GM23338 (cell line): Measurements from ENCODE around the gene LRMDA. TPM values are rescaled to one million over a fixed set of nuclear protein-coding genes. Genes with fewer than 3 reads are reported as not detected.

Source experiments
- ATAC-seq: fragments of 200-7000 bp; cut with Tn5 transposase; 3 replicates; pipeline ENCODE4 v1.9.1; 2020
- DNase-seq: peaks from one replicate; pipeline ENCODE4 v3.0.0-alpha.2; 2015; ENCODE audit warnings: low spot score
- H2AFZ ChIP-seq: fragments of 200-600 bp; sonication (generic); 2 replicates; pipeline ENCODE4 v1.8.0; 2016; ENCODE audit warnings: antibody characterized with exemption, mild to moderate bottlenecking, moderate library complexity
- H3F3A ChIP-seq: fragments of 200-600 bp; sonication (generic); replicated peaks from 2 replicates; pipeline ENCODE4 v1.8.0; 2017; ENCODE audit warnings: antibody characterized with exemption, mixed run types, low read depth
- H3K27ac ChIP-seq: fragments of 200-600 bp; sonication (generic); 2 replicates; pipeline ENCODE4 v1.6.1; 2016; ENCODE audit warnings: low read depth
- H3K27me3 ChIP-seq: fragments of 200-600 bp; sonication (generic); 2 replicates; pipeline ENCODE4 v1.8.0; 2016; ENCODE audit warnings: mild to moderate bottlenecking, mixed run types, moderate library complexity; ENCODE audit not compliant: insufficient read depth
- H3K36me3 ChIP-seq: fragments of 200-600 bp; sonication (generic); 2 replicates; pipeline ENCODE4 v1.8.0; 2016; ENCODE audit warnings: mild to moderate bottlenecking; ENCODE audit not compliant: insufficient read depth
- H3K4me1 ChIP-seq: fragments of 200-600 bp; sonication (generic); 2 replicates; pipeline ENCODE4 v1.8.0; 2016; ENCODE audit warnings: mild to moderate bottlenecking, moderate library complexity; ENCODE audit not compliant: insufficient read depth
- H3K4me2 ChIP-seq: fragments of 200-600 bp; sonication (generic); 2 replicates; pipeline ENCODE4 v1.7.1; 2017; ENCODE audit warnings: mixed run types
- H3K4me3 ChIP-seq: fragments of 200-600 bp; sonication (generic); 2 replicates; pipeline ENCODE4 v1.6.1; 2016; ENCODE audit warnings: mixed run types
- H3K79me2 ChIP-seq: fragments of 200-600 bp; sonication (generic); replicated peaks from 2 replicates; pipeline ENCODE4 v1.8.0; 2017; ENCODE audit warnings: mild to moderate bottlenecking; ENCODE audit not compliant: insufficient read depth
- H3K9me2 ChIP-seq: fragments of 200-600 bp; sonication (generic); 2 replicates; pipeline ENCODE4 v1.8.0; 2017; ENCODE audit not compliant: insufficient read depth
- H4K20me1 ChIP-seq: fragments of 200-600 bp; sonication (generic); replicated peaks from 2 replicates; pipeline ENCODE4 v1.8.0; 2017; ENCODE audit warnings: mild to moderate bottlenecking; ENCODE audit not compliant: insufficient read depth
- H3K27ac Mint-ChIP-seq: 2 replicates; pipeline ENCODE4 v1.8.0; 2020; ENCODE audit warnings: inconsistent platforms, mild to moderate bottlenecking, moderate library complexity, mixed read lengths
- H3K27me3 Mint-ChIP-seq: 3 replicates; pipeline ENCODE4 v1.8.0; 2022; ENCODE audit warnings: low read depth, mild to moderate bottlenecking, moderate library complexity, mixed read lengths, inconsistent platforms; ENCODE audit not compliant: insufficient read depth, poor library complexity
- H3K36me3 Mint-ChIP-seq: 3 replicates; pipeline ENCODE4 v1.8.0; 2021; ENCODE audit warnings: low read depth, mild to moderate bottlenecking, inconsistent platforms, moderate library complexity, mixed read lengths
- H3K4me1 Mint-ChIP-seq: 3 replicates; pipeline ENCODE4 v1.8.0; 2020; ENCODE audit warnings: mild to moderate bottlenecking, inconsistent platforms, mixed read lengths
- H3K4me3 Mint-ChIP-seq: 3 replicates; pipeline ENCODE4 v1.8.0; 2021; ENCODE audit warnings: moderate library complexity, mild to moderate bottlenecking, inconsistent platforms, mixed read lengths
- H3K9me3 Mint-ChIP-seq: 3 replicates; pipeline ENCODE4 v1.8.0; 2020; ENCODE audit warnings: moderate library complexity, mild to moderate bottlenecking, inconsistent platforms, mixed read lengths
- CREB1 ChIP-seq: fragments of 250-450 bp; sonication (Bioruptor Pico); IDR thresholded peaks from 2 replicates; pipeline ENCODE4 v1.5.0; 2020; ENCODE audit warnings: low read depth, mild to moderate bottlenecking, moderate library complexity
- EZH2 ChIP-seq: fragments of 200-600 bp; sonication (generic); IDR thresholded peaks from one replicate; pipeline ENCODE4 v1.8.0; 2017; ENCODE audit warnings: antibody characterized with exemption, mild to moderate bottlenecking, low read depth; ENCODE audit not compliant: unreplicated experiment
- EZH2phosphoT487 ChIP-seq: fragments of 200-600 bp; sonication (generic); IDR thresholded peaks from one replicate; pipeline ENCODE4 v1.8.1; 2018; ENCODE audit warnings: antibody characterized with exemption; ENCODE audit not compliant: unreplicated experiment
- JUNB ChIP-seq: IDR thresholded peaks from one replicate; pipeline ENCODE4 v1.6.1; 2016; ENCODE audit warnings: antibody characterized with exemption; ENCODE audit not compliant: unreplicated experiment
- NANOG ChIP-seq: IDR thresholded peaks from 2 replicates; pipeline ENCODE4 v1.6.1; 2016; ENCODE audit warnings: antibody characterized with exemption, borderline replicate concordance
- POLR2AphosphoS5 ChIP-seq: IDR thresholded peaks from 2 replicates; pipeline ENCODE4 v1.6.1; 2016; ENCODE audit warnings: antibody characterized with exemption, low read depth
- REST ChIP-seq: IDR thresholded peaks from one replicate; pipeline ENCODE4 v1.6.1; 2018; ENCODE audit warnings: antibody characterized with exemption; ENCODE audit not compliant: unreplicated experiment
- STAT1 ChIP-seq: IDR thresholded peaks from one replicate; pipeline ENCODE4 v1.6.1; 2016; ENCODE audit warnings: antibody characterized with exemption; ENCODE audit not compliant: unreplicated experiment
- ZNF114 ChIP-seq: fragments of 250-450 bp; sonication (Bioruptor Pico); IDR thresholded peaks from 2 replicates; pipeline ENCODE4 v1.5.0; 2020; ENCODE audit warnings: mild to moderate bottlenecking, moderate library complexity
- ZNF331 ChIP-seq: fragments of 250-450 bp; sonication (Bioruptor Pico); IDR thresholded peaks from 2 replicates; pipeline ENCODE4 v1.5.0; 2020; ENCODE audit warnings: low read depth, mild to moderate bottlenecking, moderate library complexity
- polyA plus RNA-seq: library from polyadenylated mRNA; unstranded; fragments of >200 nt; fragmentation: Nextera tagmentation; extraction: Ambion mirVana; gene quantifications from 2 replicates; pipeline ENCODE4 v1.2.1, GENCODE V29; 2016
- total RNA-seq: library from RNA; depleted of rRNA; stranded (reverse); fragments of >200 nt; shearing (Covaris generic); gene quantifications from 2 replicates; pipeline ENCODE4 v1.2.3, GENCODE V29; 2014
- TF ChIP-seq, protein P1 (sequence below): IDR thresholded peaks from 2 replicates; pipeline ENCODE4 v1.6.1; 2016; ENCODE audit warnings: antibody characterized with exemption

Gene LRMDA
- total and polyA plus RNA-seq, 2 experiments from 2014 or later: 0.90 to 1.8 TPM

- Histone ChIP-seq H3K9me2 (no peaks in the 10 kb centered on the region), H4K20me1 (no peaks in the 10 kb centered on the region), H3K79me2 (no peaks in the 10 kb centered on the region), H3K4me2 (no peak overlapping the region), H3K27me3 (no peaks in the 10 kb centered on the region), H3F3A (no peaks in the 10 kb centered on the region), H3K36me3 (no peaks in the 10 kb centered on the region), H3K27ac (no peak overlapping the region), H3K4me1 (no peaks in the 10 kb centered on the region), H2AFZ (no peak overlapping the region), H3K4me3 (no peak overlapping the region)
- Mint-ChIP-seq H3K9me3 (no peaks in the 10 kb centered on the region), H3K36me3 (no peaks in the 10 kb centered on the region), H3K27ac (no peak overlapping the region), H3K27me3 (peaks cover 5% of the 10 kb centered on the region), H3K4me1 (no peaks in the 10 kb centered on the region), H3K4me3 (no peak overlapping the region)
- DNase-seq (no peak), ATAC-seq (no peak)
- TF ChIP-seq ZNF114 (CRISPR knock-in tag) (no peak), NANOG (no peak), REST (no peak), ZNF331 (CRISPR knock-in tag) (no peak), STAT1 (no peak)
- TF ChIP-seq, protein P1, sequence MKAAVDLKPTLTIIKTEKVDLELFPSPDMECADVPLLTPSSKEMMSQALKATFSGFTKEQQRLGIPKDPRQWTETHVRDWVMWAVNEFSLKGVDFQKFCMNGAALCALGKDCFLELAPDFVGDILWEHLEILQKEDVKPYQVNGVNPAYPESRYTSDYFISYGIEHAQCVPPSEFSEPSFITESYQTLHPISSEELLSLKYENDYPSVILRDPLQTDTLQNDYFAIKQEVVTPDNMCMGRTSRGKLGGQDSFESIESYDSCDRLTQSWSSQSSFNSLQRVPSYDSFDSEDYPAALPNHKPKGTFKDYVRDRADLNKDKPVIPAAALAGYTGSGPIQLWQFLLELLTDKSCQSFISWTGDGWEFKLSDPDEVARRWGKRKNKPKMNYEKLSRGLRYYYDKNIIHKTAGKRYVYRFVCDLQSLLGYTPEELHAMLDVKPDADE: no peak
These were observed 67.5 kb downstream of the LRMDA start for GRCh38 chr10:75498884-75499350.

DNA sequence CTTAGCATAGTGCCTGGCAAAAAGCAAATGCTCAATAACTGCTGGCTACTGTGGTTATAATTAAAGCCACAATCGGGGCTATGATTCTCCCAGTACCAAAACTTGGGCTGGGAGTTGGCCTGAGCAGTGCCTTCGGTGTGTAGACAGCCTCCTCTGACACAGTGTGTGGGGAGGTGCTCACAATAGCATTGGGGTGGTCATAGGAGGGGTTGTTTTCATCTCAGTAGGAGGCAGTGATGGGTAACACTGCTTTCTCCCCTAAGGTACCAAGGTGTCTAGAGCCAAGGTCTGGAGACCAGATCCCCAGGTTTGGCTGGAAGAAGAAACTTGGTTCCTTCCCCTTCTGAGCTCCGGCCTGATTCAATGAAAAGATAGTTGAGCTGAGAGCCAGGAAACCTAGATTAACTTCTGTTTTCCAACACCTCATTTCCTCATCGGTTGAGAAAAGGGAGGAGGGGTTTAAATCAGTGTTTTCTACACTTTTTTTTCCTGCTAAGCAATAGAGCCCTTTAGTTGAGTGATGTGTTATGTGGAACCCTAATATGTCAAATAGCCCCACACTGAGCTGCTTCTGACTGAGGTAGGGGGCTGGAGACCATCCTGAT lies 68.2 kb downstream of the LRMDA start:
- DNase-seq: no peak
- Histone ChIP-seq H3K4me2 (no peak overlapping the region), H3K79me2 (no peaks in the 10 kb centered on the region), H3K27me3 (no peaks in the 10 kb centered on the region), H3K4me3 (no peak overlapping the region), H3F3A (no peaks in the 10 kb centered on the region), H4K20me1 (no peaks in the 10 kb centered on the region), H3K4me1 (no peaks in the 10 kb centered on the region), H3K9me2 (no peaks in the 10 kb centered on the region), H2AFZ (no peak overlapping the region), H3K36me3 (no peaks in the 10 kb centered on the region), H3K27ac (no peak overlapping the region)
- Mint-ChIP-seq H3K36me3 (no peaks in the 10 kb centered on the region), H3K27ac (no peak overlapping the region), H3K4me3 (no peak overlapping the region), H3K4me1 (no peaks in the 10 kb centered on the region), H3K9me3 (no peaks in the 10 kb centered on the region), H3K27me3 (peaks cover 5% of the 10 kb centered on the region)
- no peak for ATAC-seq
- no peak for TF ChIP-seq ZNF114 (CRISPR knock-in tag)
- TF ChIP-seq POLR2AphosphoS5: no peak
- TF ChIP-seq JUNB: no peak
- no peak for TF ChIP-seq STAT1
- no peak for TF ChIP-seq EZH2phosphoT487
- TF ChIP-seq REST: no peak
- TF ChIP-seq NANOG: no peak
- TF ChIP-seq EZH2: no peak
- no peak for TF ChIP-seq ZNF331 (CRISPR knock-in tag)
- TF ChIP-seq, protein P1: no peak
- no peak for TF ChIP-seq CREB1 (CRISPR knock-in tag)
